GM23338 (cell line): ENCODE results near the gene DYNLT5.

Experiments
- CREB1 ChIP-seq: fragments of 250-450 bp; sonication (Bioruptor Pico); IDR thresholded peaks from 2 replicates; pipeline ENCODE4 v1.5.0; 2020; ENCODE audit warnings: low read depth, mild to moderate bottlenecking, moderate library complexity
- CTCF ChIP-seq, 2 experiments: fragments of 200-600 bp in 1 of 2; sonication (generic) in 1 of 2; conservative IDR thresholded peaks; 2 replicates each; pipeline versions ENCODE4 v1.5.1 to v1.6.1; 2016 to 2017; ENCODE audit warnings: antibody characterized with exemption in 2 of 2, low read depth in 2 of 2, mild to moderate bottlenecking in 2 of 2, moderate library complexity in 1 of 2
- STAT1 ChIP-seq: IDR thresholded peaks from one replicate; pipeline ENCODE4 v1.6.1; 2016; ENCODE audit warnings: antibody characterized with exemption; ENCODE audit not compliant: unreplicated experiment

GRCh38 chr1:66739401-66740157 is 12.7 kb upstream of the DYNLT5 start:
- TF ChIP-seq CREB1 (CRISPR knock-in tag) (no peak), STAT1 (no peak), CTCF (conservative IDR thresholded peaks at IDR 0.05; ENCODE audit: low read depth in 2 of 2) (no peak)
